HEK293 (cell line): ENCODE data around the gene ZNF365.

Experiments used
- EGR2 ChIP-seq: fragments of 450-650 bp; formaldehyde crosslinking; IDR thresholded peaks from 2 replicates; pipeline ENCODE4 v1.5.1; 2016; ENCODE audit warnings: low read depth, missing biosample characterization, missing genetic modification characterization
- MEIS1 ChIP-seq: sonication (generic); formaldehyde crosslinking; IDR thresholded peaks from 2 replicates; pipeline ENCODE4 v1.8.1; 2022; ENCODE audit warnings: missing genetic modification reagents, mild to moderate bottlenecking, borderline replicate concordance
- REST ChIP-seq: fragments of 450-650 bp; formaldehyde crosslinking; IDR thresholded peaks from 2 replicates; pipeline ENCODE4 v1.5.1; 2016; ENCODE audit warnings: missing biosample characterization, missing genetic modification characterization
- ZNF274 ChIP-seq, 2 experiments: fragments of 200-500 bp in 1 of 2; fragments of 450-650 bp in 1 of 2; sonication (Bioruptor generic) in 1 of 2; formaldehyde crosslinking in 1 of 2; IDR thresholded peaks; 2 replicates each; pipeline versions ENCODE4 v1.5.1 to v1.6.1; 2014 to 2016; ENCODE audit warnings: borderline replicate concordance in 1 of 2, inconsistent platforms in 1 of 2, low read length in 1 of 2, missing biosample characterization in 1 of 2, missing genetic modification characterization in 1 of 2
- ZNF341 ChIP-seq: fragments of 450-650 bp; formaldehyde crosslinking; IDR thresholded peaks from 2 replicates; pipeline ENCODE4; 2016; ENCODE audit warnings: low read depth, missing biosample characterization, missing genetic modification characterization
- ZNF629 ChIP-seq: fragments of 450-650 bp; formaldehyde crosslinking; IDR thresholded peaks from 2 replicates; pipeline ENCODE4 v1.5.1; 2017; ENCODE audit warnings: missing biosample characterization, missing genetic modification characterization
- ZNF747 ChIP-seq: fragments of 450-650 bp; formaldehyde crosslinking; IDR thresholded peaks from 2 replicates; pipeline ENCODE4 v1.5.1; 2016; ENCODE audit warnings: missing biosample characterization, missing genetic modification characterization
- TF ChIP-seq, protein P1 (sequence below): fragments of 450-650 bp; formaldehyde crosslinking; IDR thresholded peaks from 2 replicates; pipeline ENCODE4 v1.5.1; 2016; ENCODE audit warnings: missing biosample characterization, missing genetic modification characterization
- TF ChIP-seq, protein P2 (sequence below): fragments of 450-650 bp; formaldehyde crosslinking; IDR thresholded peaks from 2 replicates; pipeline ENCODE4 v1.5.1; 2017; ENCODE audit warnings: missing biosample characterization, missing genetic modification characterization

DNA sequence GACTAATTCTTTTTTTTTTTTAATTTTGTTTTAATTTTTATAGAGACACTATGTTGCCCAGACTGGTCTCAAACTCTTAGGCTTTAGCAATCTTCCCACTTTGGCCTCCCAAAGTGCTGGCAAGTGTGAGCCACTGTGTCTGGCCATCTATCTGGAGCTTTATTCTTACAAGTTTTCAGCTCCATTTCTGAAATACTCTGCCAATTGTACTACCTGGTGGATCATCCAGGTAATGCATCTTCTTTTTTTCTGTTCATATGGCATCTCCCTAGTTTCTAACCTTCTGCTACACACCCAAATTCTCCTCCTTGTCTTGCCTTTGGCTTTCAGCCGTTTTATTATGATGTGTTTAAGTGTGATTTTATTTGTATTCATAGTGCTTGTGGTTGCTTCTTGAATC lies 40.2 kb downstream of the ZNF365 start:
- no peak for TF ChIP-seq ZNF274 (IDR thresholded peaks at IDR 0.05; ENCODE audit: low read length)
- TF ChIP-seq ZNF274 (tag by site-specific recombination; IDR thresholded peaks at IDR 0.05; ENCODE audit: borderline replicate concordance), result no peak
- TF ChIP-seq, protein P1, sequence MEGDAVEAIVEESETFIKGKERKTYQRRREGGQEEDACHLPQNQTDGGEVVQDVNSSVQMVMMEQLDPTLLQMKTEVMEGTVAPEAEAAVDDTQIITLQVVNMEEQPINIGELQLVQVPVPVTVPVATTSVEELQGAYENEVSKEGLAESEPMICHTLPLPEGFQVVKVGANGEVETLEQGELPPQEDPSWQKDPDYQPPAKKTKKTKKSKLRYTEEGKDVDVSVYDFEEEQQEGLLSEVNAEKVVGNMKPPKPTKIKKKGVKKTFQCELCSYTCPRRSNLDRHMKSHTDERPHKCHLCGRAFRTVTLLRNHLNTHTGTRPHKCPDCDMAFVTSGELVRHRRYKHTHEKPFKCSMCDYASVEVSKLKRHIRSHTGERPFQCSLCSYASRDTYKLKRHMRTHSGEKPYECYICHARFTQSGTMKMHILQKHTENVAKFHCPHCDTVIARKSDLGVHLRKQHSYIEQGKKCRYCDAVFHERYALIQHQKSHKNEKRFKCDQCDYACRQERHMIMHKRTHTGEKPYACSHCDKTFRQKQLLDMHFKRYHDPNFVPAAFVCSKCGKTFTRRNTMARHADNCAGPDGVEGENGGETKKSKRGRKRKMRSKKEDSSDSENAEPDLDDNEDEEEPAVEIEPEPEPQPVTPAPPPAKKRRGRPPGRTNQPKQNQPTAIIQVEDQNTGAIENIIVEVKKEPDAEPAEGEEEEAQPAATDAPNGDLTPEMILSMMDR (tag by site-specific recombination), result no peak
- no peak for TF ChIP-seq ZNF747 (tag by site-specific recombination)
- TF ChIP-seq REST (tag by site-specific recombination), result no peak
- no peak for TF ChIP-seq ZNF629 (tag by site-specific recombination)
- TF ChIP-seq, protein P2, sequence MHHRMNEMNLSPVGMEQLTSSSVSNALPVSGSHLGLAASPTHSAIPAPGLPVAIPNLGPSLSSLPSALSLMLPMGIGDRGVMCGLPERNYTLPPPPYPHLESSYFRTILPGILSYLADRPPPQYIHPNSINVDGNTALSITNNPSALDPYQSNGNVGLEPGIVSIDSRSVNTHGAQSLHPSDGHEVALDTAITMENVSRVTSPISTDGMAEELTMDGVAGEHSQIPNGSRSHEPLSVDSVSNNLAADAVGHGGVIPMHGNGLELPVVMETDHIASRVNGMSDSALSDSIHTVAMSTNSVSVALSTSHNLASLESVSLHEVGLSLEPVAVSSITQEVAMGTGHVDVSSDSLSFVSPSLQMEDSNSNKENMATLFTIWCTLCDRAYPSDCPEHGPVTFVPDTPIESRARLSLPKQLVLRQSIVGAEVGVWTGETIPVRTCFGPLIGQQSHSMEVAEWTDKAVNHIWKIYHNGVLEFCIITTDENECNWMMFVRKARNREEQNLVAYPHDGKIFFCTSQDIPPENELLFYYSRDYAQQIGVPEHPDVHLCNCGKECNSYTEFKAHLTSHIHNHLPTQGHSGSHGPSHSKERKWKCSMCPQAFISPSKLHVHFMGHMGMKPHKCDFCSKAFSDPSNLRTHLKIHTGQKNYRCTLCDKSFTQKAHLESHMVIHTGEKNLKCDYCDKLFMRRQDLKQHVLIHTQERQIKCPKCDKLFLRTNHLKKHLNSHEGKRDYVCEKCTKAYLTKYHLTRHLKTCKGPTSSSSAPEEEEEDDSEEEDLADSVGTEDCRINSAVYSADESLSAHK (tag by site-specific recombination), result no peak
- no peak for TF ChIP-seq EGR2
- no peak for TF ChIP-seq MEIS1 (CRISPR knock-in tag)
- TF ChIP-seq ZNF341 (tag by site-specific recombination), result no peak
